DOHH2 (cell line): ENCODE measurements around the gene ERCC3.

Experiments
- H3F3A ChIP-seq: fragments of 200-600 bp; sonication (generic), shearing (Covaris generic); 2 replicates; pipeline ENCODE4 v1.6.0; 2016; ENCODE audit warnings: antibody characterized with exemption, mild to moderate bottlenecking; ENCODE audit not compliant: control insufficient read depth, insufficient read depth
- H3K27ac ChIP-seq: fragments of 200-600 bp; sonication (generic); 2 replicates; pipeline ENCODE4 v1.5.1; 2014; ENCODE audit warnings: low read depth, mild to moderate bottlenecking, low read length, moderate library complexity
- H3K27me3 ChIP-seq: fragments of 200-600 bp; sonication (generic); 2 replicates; pipeline ENCODE4 v1.6.1; 2014; ENCODE audit warnings: mild to moderate bottlenecking, low read length, mixed read lengths; ENCODE audit not compliant: control insufficient read depth
- H3K36me3 ChIP-seq: fragments of 200-600 bp; sonication (generic); 2 replicates; pipeline ENCODE4 v1.6.1; 2014; ENCODE audit warnings: mild to moderate bottlenecking, low read length, moderate library complexity, mixed read lengths; ENCODE audit not compliant: control insufficient read depth
- H3K4me1 ChIP-seq: fragments of 200-600 bp; sonication (generic); 2 replicates; pipeline ENCODE4 v1.6.1; 2014; ENCODE audit warnings: mild to moderate bottlenecking, low read length, mixed read lengths; ENCODE audit not compliant: control insufficient read depth
- H3K4me2 ChIP-seq: fragments of 200-600 bp; sonication (generic); 2 replicates; pipeline ENCODE4 v1.6.0; 2014; ENCODE audit warnings: mild to moderate bottlenecking, low read length, moderate library complexity
- H3K4me3 ChIP-seq: fragments of 200-600 bp; sonication (generic); 2 replicates; pipeline ENCODE4 v1.5.1; 2014; ENCODE audit warnings: mild to moderate bottlenecking, low read length, mixed read lengths
- H3K79me2 ChIP-seq: fragments of 200-600 bp; sonication (generic); 2 replicates; pipeline ENCODE4 v1.6.1; 2014; ENCODE audit warnings: mild to moderate bottlenecking, low read length, mixed read lengths; ENCODE audit not compliant: control insufficient read depth
- H3K9me2 ChIP-seq: fragments of 200-600 bp; sonication (generic); replicated peaks from 2 replicates; pipeline ENCODE4 v1.6.1; 2014; ENCODE audit warnings: mild to moderate bottlenecking, low read length, mixed read lengths; ENCODE audit not compliant: control insufficient read depth
- H3K9me3 ChIP-seq: fragments of 200-600 bp; sonication (generic); 2 replicates; pipeline ENCODE4 v1.6.1; 2014; ENCODE audit warnings: antibody characterized with exemption, low read length, mixed read lengths; ENCODE audit not compliant: control insufficient read depth, insufficient read depth
- H4K20me1 ChIP-seq: fragments of 200-600 bp; sonication (generic); 2 replicates; pipeline ENCODE4 v1.6.0; 2014; ENCODE audit warnings: low read depth, mild to moderate bottlenecking, antibody characterized with exemption, low read length, moderate library complexity; ENCODE audit not compliant: control insufficient read depth, insufficient read depth
- EZH2phosphoT487 ChIP-seq: fragments of 200-600 bp; sonication (generic); IDR thresholded peaks from 2 replicates; pipeline ENCODE4 v1.6.1; 2017; ENCODE audit warnings: borderline replicate concordance, mild to moderate bottlenecking, antibody characterized with exemption, low read length, moderate library complexity, mixed read lengths
- TF ChIP-seq, protein P1 (sequence below): fragments of 200-600 bp; sonication (generic); IDR thresholded peaks from one replicate; pipeline ENCODE4 v1.5.1; 2014; ENCODE audit warnings: antibody characterized with exemption, mild to moderate bottlenecking, low read depth, low read length; ENCODE audit not compliant: poor library complexity, severe bottlenecking

Gene ERCC3

DNA sequence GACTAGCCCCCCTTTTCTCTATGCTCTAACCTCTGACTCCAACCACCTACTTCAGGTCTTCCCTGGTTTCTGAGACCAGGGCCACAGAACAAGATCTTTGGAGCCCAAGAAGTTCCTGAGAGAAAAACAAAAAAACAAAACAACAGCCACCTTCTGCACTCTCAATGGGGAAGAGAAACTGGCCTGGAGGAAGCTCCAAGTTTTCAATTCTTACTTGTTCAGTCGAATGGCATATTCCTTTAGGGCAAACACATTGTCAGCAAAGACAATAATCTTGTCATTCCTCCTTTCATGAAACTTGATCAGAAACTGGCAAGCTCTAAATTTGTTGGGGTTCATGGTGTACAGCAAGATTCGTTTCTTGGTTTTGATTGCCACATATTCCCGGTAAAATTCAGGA is 15.0 kb downstream of the ERCC3 start:
- no peak overlapping the region for H3K4me2 ChIP-seq
- TF ChIP-seq, protein P1, sequence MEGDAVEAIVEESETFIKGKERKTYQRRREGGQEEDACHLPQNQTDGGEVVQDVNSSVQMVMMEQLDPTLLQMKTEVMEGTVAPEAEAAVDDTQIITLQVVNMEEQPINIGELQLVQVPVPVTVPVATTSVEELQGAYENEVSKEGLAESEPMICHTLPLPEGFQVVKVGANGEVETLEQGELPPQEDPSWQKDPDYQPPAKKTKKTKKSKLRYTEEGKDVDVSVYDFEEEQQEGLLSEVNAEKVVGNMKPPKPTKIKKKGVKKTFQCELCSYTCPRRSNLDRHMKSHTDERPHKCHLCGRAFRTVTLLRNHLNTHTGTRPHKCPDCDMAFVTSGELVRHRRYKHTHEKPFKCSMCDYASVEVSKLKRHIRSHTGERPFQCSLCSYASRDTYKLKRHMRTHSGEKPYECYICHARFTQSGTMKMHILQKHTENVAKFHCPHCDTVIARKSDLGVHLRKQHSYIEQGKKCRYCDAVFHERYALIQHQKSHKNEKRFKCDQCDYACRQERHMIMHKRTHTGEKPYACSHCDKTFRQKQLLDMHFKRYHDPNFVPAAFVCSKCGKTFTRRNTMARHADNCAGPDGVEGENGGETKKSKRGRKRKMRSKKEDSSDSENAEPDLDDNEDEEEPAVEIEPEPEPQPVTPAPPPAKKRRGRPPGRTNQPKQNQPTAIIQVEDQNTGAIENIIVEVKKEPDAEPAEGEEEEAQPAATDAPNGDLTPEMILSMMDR: no peak
- no peak for TF ChIP-seq EZH2phosphoT487
- H3K36me3 ChIP-seq: peaks cover 86% of the 10 kb centered on the region
- no peaks in the 10 kb centered on the region for H3K9me2 ChIP-seq
- H3K27ac ChIP-seq: no peak overlapping the region
- H3K27me3 ChIP-seq: no peaks in the 10 kb centered on the region
- no peaks in the 10 kb centered on the region for H3F3A ChIP-seq
- no peaks in the 10 kb centered on the region for H3K9me3 ChIP-seq
- H3K4me3 ChIP-seq: no peak overlapping the region
- H3K4me1 ChIP-seq: no peaks in the 10 kb centered on the region
- no peaks in the 10 kb centered on the region; the same call in 1 of the 2 replicates for H4K20me1 ChIP-seq
- H3K79me2 ChIP-seq: peaks cover 38% of the 10 kb centered on the region

DNA sequence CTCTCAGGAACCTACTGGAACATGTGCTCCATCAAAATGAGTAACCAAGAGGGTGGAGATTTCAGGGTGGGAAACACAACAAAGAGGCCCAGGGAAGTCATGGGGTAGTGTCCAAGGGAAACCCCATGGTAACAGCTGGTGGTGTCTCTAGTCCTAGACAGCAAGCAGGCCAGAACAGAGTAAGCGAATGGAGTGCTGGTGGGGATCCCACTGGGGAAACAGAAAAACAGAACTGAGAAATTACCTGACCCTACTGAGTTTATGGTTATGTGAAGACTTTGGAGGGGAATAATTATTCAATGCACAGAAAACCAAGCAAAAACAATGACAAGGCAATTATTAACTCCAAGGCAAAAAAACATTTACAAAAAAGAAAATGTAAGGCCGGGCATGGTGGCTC is 16.9 kb downstream of the ERCC3 start:
- Histone ChIP-seq H3K9me3 (no peaks in the 10 kb centered on the region), H3F3A (no peaks in the 10 kb centered on the region), H4K20me1 (no peaks in the 10 kb centered on the region; the same call in 1 of the 2 replicates), H3K4me1 (no peaks in the 10 kb centered on the region), H3K27ac (no peak overlapping the region), H3K79me2 (peaks cover 19% of the 10 kb centered on the region), H3K9me2 (no peaks in the 10 kb centered on the region), H3K27me3 (no peaks in the 10 kb centered on the region), H3K4me2 (no peak overlapping the region), H3K36me3 (peaks cover 83% of the 10 kb centered on the region), H3K4me3 (no peak overlapping the region)
- TF ChIP-seq, protein P1: no peak
- TF ChIP-seq EZH2phosphoT487: no peak

DNA sequence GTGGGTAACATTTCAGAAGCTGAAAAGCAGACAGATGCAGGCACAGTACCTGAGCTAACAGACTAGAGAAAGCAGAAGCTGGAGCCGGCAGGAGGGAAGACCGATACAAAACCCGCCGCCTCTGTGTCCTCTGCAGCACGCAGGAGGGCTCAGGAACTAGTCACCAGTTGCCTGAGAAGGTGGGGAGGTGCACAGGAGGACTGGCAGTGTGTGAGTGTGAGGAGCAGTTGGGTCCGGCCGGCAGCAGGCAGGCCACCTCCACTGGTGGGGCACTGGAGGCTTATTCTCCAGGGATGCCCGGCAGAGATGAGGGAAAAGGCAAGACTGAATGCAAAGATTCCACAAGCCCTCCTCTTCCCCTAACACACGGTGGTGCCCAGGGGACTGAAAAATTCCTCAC is 18.2 kb downstream of the ERCC3 start:
- H3K27me3 ChIP-seq: no peaks in the 10 kb centered on the region
- peaks cover 7% of the 10 kb centered on the region for H3K79me2 ChIP-seq
- H3F3A ChIP-seq: no peaks in the 10 kb centered on the region
- H3K4me3 ChIP-seq: no peak overlapping the region
- H3K9me2 ChIP-seq: no peaks in the 10 kb centered on the region
- H3K9me3 ChIP-seq: no peaks in the 10 kb centered on the region
- no peak for TF ChIP-seq EZH2phosphoT487
- TF ChIP-seq, protein P1: no peak
- no peaks in the 10 kb centered on the region; the same call in 1 of the 2 replicates for H4K20me1 ChIP-seq
- H3K36me3 ChIP-seq: peaks cover 82% of the 10 kb centered on the region
- H3K4me1 ChIP-seq: no peaks in the 10 kb centered on the region
- no peak overlapping the region for H3K4me2 ChIP-seq
- H3K27ac ChIP-seq: no peak overlapping the region

DNA sequence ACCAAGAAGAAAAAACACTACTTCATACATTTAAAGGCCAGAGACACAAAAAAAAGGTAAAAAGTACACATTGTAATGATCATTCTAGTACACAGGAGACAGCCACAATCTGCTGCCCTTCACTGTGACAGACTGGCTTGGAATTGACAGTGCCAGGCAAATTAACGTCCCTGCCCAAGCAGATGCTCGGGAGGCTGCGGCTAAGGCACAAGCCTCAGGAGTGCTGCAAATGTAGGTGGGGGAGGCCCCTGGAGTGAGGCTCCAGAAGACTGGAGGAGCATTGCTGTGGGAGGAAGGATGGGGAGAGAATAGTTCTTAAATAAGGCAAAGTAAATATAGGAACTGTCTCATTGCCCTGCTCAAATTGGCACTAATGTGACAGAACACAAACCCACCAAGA is 18.6 kb downstream of the ERCC3 start:
- Histone ChIP-seq H3K27me3 (no peaks in the 10 kb centered on the region), H3K27ac (no peak overlapping the region), H3K9me2 (no peaks in the 10 kb centered on the region), H3K4me1 (no peaks in the 10 kb centered on the region), H3F3A (no peaks in the 10 kb centered on the region), H3K9me3 (no peaks in the 10 kb centered on the region), H3K36me3 (peaks cover 84% of the 10 kb centered on the region), H3K4me3 (no peak overlapping the region), H3K4me2 (no peak overlapping the region), H4K20me1 (no peaks in the 10 kb centered on the region; the same call in 1 of the 2 replicates), H3K79me2 (peaks cover 6% of the 10 kb centered on the region; the same call in 1 of the 2 replicates)
- TF ChIP-seq EZH2phosphoT487: no peak
- TF ChIP-seq, protein P1: no peak
